C4-2B (cell line): ENCODE data around the gene SLC9A9.

ENCODE experiments used
- ZFX ChIP-seq: fragments of 450-650 bp; IDR thresholded peaks from 2 replicates; pipeline ENCODE4 v1.6.1; 2017
- TF ChIP-seq, protein P1 (sequence below): fragments of 450-650 bp; conservative IDR thresholded peaks from 2 replicates; pipeline ENCODE4 v1.5.1; 2017; ENCODE audit warnings: mild to moderate bottlenecking

DNA sequence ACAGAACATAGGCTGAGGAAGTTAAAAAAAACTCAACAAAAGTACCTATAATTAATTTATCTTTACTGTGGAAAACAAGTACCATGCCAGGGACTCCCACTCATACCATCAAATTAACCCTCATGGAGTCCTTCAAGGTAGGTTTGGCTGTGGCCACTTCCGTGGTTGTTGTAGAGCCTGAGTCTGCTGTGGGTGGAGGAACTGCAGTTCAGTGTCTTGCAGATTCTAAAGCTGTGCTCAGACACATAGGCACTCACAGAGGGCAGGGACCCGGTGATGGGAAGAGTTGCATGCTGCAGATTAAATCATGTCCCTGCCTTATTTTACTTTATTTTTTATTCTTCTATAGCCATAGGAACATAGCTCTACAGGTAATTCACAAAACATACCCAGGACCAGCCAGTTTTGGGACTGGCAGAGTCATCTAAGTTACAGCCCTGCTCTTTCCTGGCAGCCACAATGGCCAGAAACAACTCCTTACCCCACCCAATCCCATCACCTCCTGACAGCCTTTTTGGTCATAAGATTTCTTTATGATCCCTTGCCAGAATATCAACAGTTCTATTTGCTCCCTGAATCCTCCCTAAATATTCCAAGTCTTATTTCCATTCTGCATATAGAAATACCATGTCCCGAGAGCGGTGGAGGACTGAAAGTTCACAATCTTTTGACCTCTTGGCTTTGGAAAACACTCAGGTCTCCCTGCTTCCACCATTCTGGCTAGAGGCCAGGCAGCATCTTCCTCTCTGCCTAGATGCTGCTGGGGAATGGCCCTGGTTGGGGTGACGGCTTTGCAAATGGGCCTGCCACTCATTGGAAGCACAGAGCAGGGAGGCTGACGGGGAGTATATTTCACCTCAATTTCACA, 535.0 kb downstream of the SLC9A9 start:
- TF ChIP-seq, protein P1, sequence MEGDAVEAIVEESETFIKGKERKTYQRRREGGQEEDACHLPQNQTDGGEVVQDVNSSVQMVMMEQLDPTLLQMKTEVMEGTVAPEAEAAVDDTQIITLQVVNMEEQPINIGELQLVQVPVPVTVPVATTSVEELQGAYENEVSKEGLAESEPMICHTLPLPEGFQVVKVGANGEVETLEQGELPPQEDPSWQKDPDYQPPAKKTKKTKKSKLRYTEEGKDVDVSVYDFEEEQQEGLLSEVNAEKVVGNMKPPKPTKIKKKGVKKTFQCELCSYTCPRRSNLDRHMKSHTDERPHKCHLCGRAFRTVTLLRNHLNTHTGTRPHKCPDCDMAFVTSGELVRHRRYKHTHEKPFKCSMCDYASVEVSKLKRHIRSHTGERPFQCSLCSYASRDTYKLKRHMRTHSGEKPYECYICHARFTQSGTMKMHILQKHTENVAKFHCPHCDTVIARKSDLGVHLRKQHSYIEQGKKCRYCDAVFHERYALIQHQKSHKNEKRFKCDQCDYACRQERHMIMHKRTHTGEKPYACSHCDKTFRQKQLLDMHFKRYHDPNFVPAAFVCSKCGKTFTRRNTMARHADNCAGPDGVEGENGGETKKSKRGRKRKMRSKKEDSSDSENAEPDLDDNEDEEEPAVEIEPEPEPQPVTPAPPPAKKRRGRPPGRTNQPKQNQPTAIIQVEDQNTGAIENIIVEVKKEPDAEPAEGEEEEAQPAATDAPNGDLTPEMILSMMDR = no peak
- no peak for TF ChIP-seq ZFX
